Heart right ventricle (tissue), 16 donors: ENCODE measurements around the gene NOM1. TPM values are rescaled to one million over a fixed set of nuclear protein-coding genes. Genes with fewer than 3 reads are reported as not detected.
"Not testable (repeated sequence)": the region's sequence is repeated elsewhere in the genome, so short reads cannot be mapped to it uniquely, and the experiment has no call there.

Experiments used
- ATAC-seq, 8 donors: fragments of 200-7000 bp; cut with Tn5 transposase; one replicate each; pipeline ENCODE4 v1.9.1; 2020; ENCODE audit warnings: mild to moderate bottlenecking in 8 of 8, moderate library complexity in 8 of 8, moderate number of reproducible peaks in 1 of 8
- DNase-seq, 2 donors: peaks; one replicate each; pipeline ENCODE4 v3.0.0-alpha.2; 2020
- H3K27ac ChIP-seq, 10 donors: fragments of 200-600 bp; sonication (generic) in 2 of 10; one replicate each; pipeline versions ENCODE4 v1.5.0 to v1.8.0; 2020 to 2022; ENCODE audit warnings: mild to moderate bottlenecking in 3 of 10
- H3K27me3 ChIP-seq, 7 donors: fragments of 200-600 bp; one replicate each; pipeline ENCODE4 v1.8.0; 2021 to 2022; ENCODE audit warnings: mild to moderate bottlenecking in 2 of 7
- H3K36me3 ChIP-seq, 9 donors: fragments of 200-600 bp; sonication (generic) in 1 of 9; one replicate each; pipeline versions ENCODE4 v1.5.0 to v1.8.0; 2020 to 2022; ENCODE audit warnings: mild to moderate bottlenecking in 2 of 9
- H3K4me1 ChIP-seq, 9 donors: fragments of 200-600 bp; sonication (generic) in 1 of 9; one replicate each; pipeline versions ENCODE4 v1.5.0 to v1.8.0; 2020 to 2022; ENCODE audit warnings: mild to moderate bottlenecking in 4 of 9
- H3K4me3 ChIP-seq, 10 donors: fragments of 200-600 bp; sonication (generic) in 2 of 10; one replicate each; pipeline versions ENCODE4 v1.5.0 to v1.8.0; 2020 to 2022; ENCODE audit warnings: mild to moderate bottlenecking in 7 of 10, moderate library complexity in 2 of 10
- H3K9me3 ChIP-seq, 11 donors: fragments of 200-600 bp in 10 of 11; sonication (generic) in 2 of 11; one replicate each; pipeline versions ENCODE4 v1.5.0 to v1.8.0; 2013 to 2022; ENCODE audit warnings: mild to moderate bottlenecking in 2 of 11, control low read depth in 1 of 11, moderate library complexity in 1 of 11
- CTCF ChIP-seq, 9 donors: fragments of 200-600 bp; sonication (generic) in 2 of 9; IDR thresholded peaks; one replicate each; pipeline versions ENCODE4 v1.5.0 to v1.8.0; 2021 to 2022; ENCODE audit warnings: antibody characterized with exemption in 9 of 9, mild to moderate bottlenecking in 5 of 9, moderate library complexity in 1 of 9
- WGBS, 2 donors: extraction: QIAGEN DNeasy Blood & Tissue Kit; methylation state at CpG; one replicate each; pipeline ENCODE4 v1.1.7; 2013; ENCODE audit warnings: inconsistent platforms in 1 of 2; 5-methylcytosine and 5-hydroxymethylcytosine counted together
- intact Hi-C, 10 donors: fragments of 100-400 bp; cut with DNase I; formaldehyde crosslinking; loops; one replicate each; pipeline versions ENCODE4 v1.11.1 to v1.14.2; 2022
- polyA plus RNA-seq, 2 donors: library from polyadenylated mRNA; stranded (reverse); fragments of 200-250 nt; gene quantifications; one replicate each; pipeline ENCODE4 v1.2.3, GENCODE V29; 2013
- total RNA-seq, 10 donors: library from RNA; stranded (reverse); fragmentation: NEBNext Ultra II Directional in 3 of 10; extraction: Animal tissue kit (Norgen Biotek cat#: 25700) in 3 of 10; gene quantifications; one replicate each; pipeline versions ENCODE4 v1.2.1 to v1.2.4, GENCODE V29; 2021 to 2023
- donor health status: Arrhythmogenic right ventricular cardiomyopathy.
- donor health status: ischemic (EF 13 %, LVEDD 7.1; RV severe dilation, severe dysfunction).
- donor health status: healthy with polysubstance abuse.
- donor health status: DM: no; HTN: yes; CAD: no.
- donor health status: DM: no; HTN: no; CAD: no.
- donor health status: ischemic (EF 25% LVEDD 6.9; RV normal size, moderate dysfunction).
- donor health status: ischemic (EF 25% LVEDD 5.7; RV mildly dilated, moderate dysfunction).
- donor health status: healthy.
- donor health status: DM: yes; HTN: yes; CAD: no.
- donor health status: Ischemic cardiomyopathy.
- donor health status: ischemic (EF 35%, LVEDD 5.7; RV mildly dilated, moderate dysfunction).
- donor health status: nonischemic (EF 11% LVEDD 7.7; RV severe dilation, severe dysfunction).
- donor health status: DM: yes; HTN: yes; CAD: no.
- donor health status: PGD.
- donor health status: ischemic (EF 29% LVEDD 5.4; RV normal size, mild dysfunction).
- donor health status: nonischemic (EF 23%, LVEDD 6.1; RV moderate dilation, normal function).

NOM1 gene
- total and polyA plus RNA-seq, 12 donors = 4.2 to 13.6 (median 8.3) TPM

- DNase-seq (no peak), ATAC-seq (peak in 2 of 8 donors; percentile 26 to 33)
- intact Hi-C loops = loop anchor here in 1 of 10 donors (5.0 kb wide), 1 partner anchor 40 kb away; the partner anchor contains the start of gene NOM1
- no peak overlapping the region for H3K27ac ChIP-seq
- H3K4me3 ChIP-seq = no peak overlapping the region
- TF ChIP-seq CTCF (IDR thresholded peaks at IDR 0.05) = no peak
- 66 to 72% methylated on average over 4 of the region's 4 CpGs for WGBS, 2 donors
- H3K27me3 ChIP-seq = peaks cover 0 to 8% (median 0%) of the 10 kb centered on the region in 7 donors
- H3K4me1 ChIP-seq = peaks cover 0 to 21% (median 6%) of the 10 kb centered on the region in 9 donors
- H3K36me3 ChIP-seq = no peaks in the 10 kb centered on the region
- no peaks in the 10 kb centered on the region for H3K9me3 ChIP-seq
Measured at GRCh38 chr7:156907656-156908055, 41.9 kb upstream of the NOM1 start.

- not testable (repeated sequence) for H3K4me3 ChIP-seq, H3K27me3 ChIP-seq, ATAC-seq, DNase-seq, H3K9me3 ChIP-seq, H3K4me1 ChIP-seq, H3K36me3 ChIP-seq, H3K27ac ChIP-seq
- 83 to 90% methylated on average over 3 of the region's 3 CpGs for WGBS, 2 donors
- intact Hi-C loops = loop anchor here in 1 of 10 donors (5.0 kb wide), 1 partner anchor 38 kb away; the partner anchor contains the start of gene NOM1
Measured at GRCh38 chr7:156909574-156910252, 39.8 kb upstream of the NOM1 start.

GRCh38 chr7:156918635-156919034 is 30.9 kb upstream of the NOM1 start:
- no peak for DNase-seq
- intact Hi-C loops = no loop called here
- Histone ChIP-seq H3K27ac (no peak overlapping the region), H3K36me3 (no peaks in the 10 kb centered on the region), H3K4me3 (no peak overlapping the region), H3K4me1 (no peaks in the 10 kb centered on the region), H3K9me3 (no peaks in the 10 kb centered on the region), H3K27me3 (peaks cover 0 to 20% (median 0%) of the 10 kb centered on the region in 7 donors)
- no peak for ATAC-seq
- no peak for TF ChIP-seq CTCF (IDR thresholded peaks at IDR 0.05)
- 46 to 51% methylated on average over 1 of the region's 1 CpG for whole genome bisulfite sequencing, 2 donors

- ATAC-seq = no peak
- H3K36me3 ChIP-seq = no peaks in the 10 kb centered on the region
- H3K27ac ChIP-seq = no peak overlapping the region
- H3K4me1 ChIP-seq = no peaks in the 10 kb centered on the region
- no peak for DNase-seq
- H3K9me3 ChIP-seq = no peaks in the 10 kb centered on the region
- peaks cover 0 to 20% (median 0%) of the 10 kb centered on the region in 7 donors for H3K27me3 ChIP-seq
- WGBS, 2 donors = 88 to 89% methylated on average over 19 of the region's 19 CpGs
- H3K4me3 ChIP-seq = no peak overlapping the region
- TF ChIP-seq CTCF (IDR thresholded peaks at IDR 0.05) = no peak
- intact Hi-C loops = no loop called here
Measured at GRCh38 chr7:156919132-156919713, 30.3 kb upstream of the NOM1 start.

GRCh38 chr7:156920076-156920475 is 29.4 kb upstream of the NOM1 start:
- TF ChIP-seq CTCF (IDR thresholded peaks at IDR 0.05) = no peak
- intact Hi-C loops = no loop called here
- WGBS, 2 donors = 77 to 79% methylated on average over 5 of the region's 5 CpGs
- ATAC-seq (no peak), DNase-seq (no peak)
- H3K4me1 ChIP-seq = no peaks in the 10 kb centered on the region
- no peak overlapping the region for H3K27ac ChIP-seq
- H3K36me3 ChIP-seq = no peaks in the 10 kb centered on the region
- no peak overlapping the region for H3K4me3 ChIP-seq
- no peaks in the 10 kb centered on the region for H3K9me3 ChIP-seq
- H3K27me3 ChIP-seq = peaks cover 0 to 20% (median 0%) of the 10 kb centered on the region in 7 donors

- H3K27ac ChIP-seq, DNase-seq, ATAC-seq, H3K4me1 ChIP-seq, H3K4me3 ChIP-seq, intact Hi-C loops, H3K9me3 ChIP-seq, H3K36me3 ChIP-seq: not testable (repeated sequence)
- H3K27me3 ChIP-seq = peaks cover 0 to 20% (median 0%) of the 10 kb centered on the region in 7 donors
- 83 to 86% methylated on average over 24 of the region's 24 CpGs for WGBS, 2 donors
Measured at GRCh38 chr7:156920487-156921373, 28.8 kb upstream of the NOM1 start.

GRCh38 chr7:156922304-156922703 is 27.2 kb upstream of the NOM1 start:
- H3K4me3 ChIP-seq, H3K4me1 ChIP-seq, intact Hi-C loops, DNase-seq, H3K27ac ChIP-seq, H3K36me3 ChIP-seq, ATAC-seq, H3K27me3 ChIP-seq, H3K9me3 ChIP-seq: not testable (repeated sequence)
- 74 to 75% methylated on average over 6 of the region's 6 CpGs for WGBS, 2 donors
